Sciatic nerve (tissue), 2 donors: ENCODE measurements around the gene OGT. TPM values are rescaled to one million over a fixed set of nuclear protein-coding genes. Genes with fewer than 3 reads are reported as not detected.
"Not testable (repeated sequence)": the region's sequence is repeated elsewhere in the genome, so short reads cannot be mapped to it uniquely, and the experiment has no call there.

Experiments used
- ATAC-seq: fragments of 200-7000 bp; cut with Tn5 transposase; one replicate; pipeline ENCODE4 v1.9.1; 2020; ENCODE audit warnings: mild to moderate bottlenecking, moderate library complexity
- DNase-seq: peaks from one replicate; pipeline ENCODE4 v3.0.0-alpha.2; 2020; ENCODE audit warnings: low spot score
- intact Hi-C: fragments of 100-400 bp; cut with DNase I; formaldehyde crosslinking; loops from one replicate; pipeline ENCODE4 v1.14.2; 2022
- total RNA-seq: library from RNA; stranded (reverse); fragmentation: NEBNext Ultra II Directional; extraction: Animal tissue kit (Norgen Biotek cat#: 25700); gene quantifications from one replicate; pipeline ENCODE4 v1.2.1, GENCODE V29; 2021
- donor health status: DM: no; HTN: no; CAD: no.
- donor health status: DM: no; HTN: no; CAD: no.

The OGT gene
- total RNA-seq, 1 donor from 2014 or later, result 218 TPM

DNA sequence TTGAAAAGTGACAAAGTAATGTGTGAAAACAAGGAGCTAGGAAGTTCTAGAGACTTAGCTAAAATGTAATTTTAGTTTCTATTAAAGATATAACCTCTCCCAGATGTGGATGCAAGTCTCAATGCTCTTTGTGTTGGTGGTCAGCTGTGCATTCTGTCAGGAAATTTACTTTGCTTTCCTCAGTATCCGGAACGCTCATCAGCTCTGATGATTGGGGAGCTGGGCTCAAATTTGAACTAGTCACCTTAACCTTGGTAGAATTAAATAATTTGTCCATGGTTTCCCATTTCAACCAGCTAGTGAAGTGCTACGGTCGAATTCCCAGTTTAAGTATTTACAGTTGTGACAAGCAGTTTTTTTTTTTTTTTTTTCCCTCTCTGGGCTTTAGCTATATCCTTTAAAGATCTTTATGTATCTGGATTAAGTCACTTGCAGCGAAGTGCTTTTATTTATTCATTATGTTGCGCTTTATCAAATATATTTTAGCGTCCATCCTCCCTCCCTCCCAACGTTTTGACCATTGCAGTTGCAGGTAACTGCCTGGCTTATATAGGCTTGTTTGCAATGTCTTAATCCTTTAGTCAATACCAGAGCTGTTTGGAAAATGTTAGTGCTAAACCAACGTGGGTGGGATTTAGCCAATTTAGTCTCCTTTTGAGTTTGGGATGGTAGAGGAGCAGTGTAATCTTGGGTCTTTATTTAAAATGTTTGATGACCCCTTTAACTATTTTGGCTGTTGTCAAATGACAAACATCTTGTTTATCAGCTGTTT, 2.1 kb downstream of the OGT start:
- no peak for ATAC-seq
- DNase-seq, result no peak
- intact Hi-C loops, result no loop called here

DNA sequence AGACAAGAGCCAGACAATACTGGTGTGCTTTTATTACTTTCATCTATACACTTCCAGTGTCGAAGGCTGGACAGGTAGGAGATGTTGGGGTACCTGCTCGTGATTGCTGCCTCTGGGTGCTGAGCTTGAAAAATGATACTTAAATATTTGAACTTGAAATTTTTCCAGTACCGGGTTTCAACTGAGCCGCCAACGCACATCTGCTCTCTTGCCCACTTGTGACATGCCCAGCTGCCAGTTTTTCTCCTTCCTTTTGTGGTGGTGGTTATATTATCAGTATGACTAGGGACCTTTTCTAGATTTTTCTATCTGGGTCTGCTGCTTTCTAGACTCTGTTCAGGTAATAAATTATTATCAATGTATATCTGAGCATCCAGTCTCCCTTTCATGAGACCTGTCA, 3.4 kb downstream of the OGT start:
- DNase-seq (no peak), ATAC-seq (no peak)
- intact Hi-C loops, result no loop called here

DNA sequence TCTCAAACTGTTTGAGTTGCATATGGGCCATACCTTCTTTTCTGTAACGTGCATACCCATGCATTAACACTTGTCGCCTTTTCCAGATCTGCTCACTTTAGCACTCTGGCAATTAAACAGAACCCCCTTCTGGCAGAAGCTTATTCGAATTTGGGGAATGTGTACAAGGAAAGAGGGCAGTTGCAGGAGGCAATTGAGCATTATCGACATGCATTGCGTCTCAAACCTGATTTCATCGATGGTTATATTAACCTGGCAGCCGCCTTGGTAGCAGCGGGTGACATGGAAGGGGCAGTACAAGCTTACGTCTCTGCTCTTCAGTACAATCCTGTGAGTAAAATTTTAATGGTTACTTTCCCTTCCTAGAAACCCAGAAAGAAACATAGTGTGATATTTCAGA, 4.8 kb downstream of the OGT start:
- intact Hi-C loops, result no loop called here
- ATAC-seq (no peak), DNase-seq (no peak)

DNA sequence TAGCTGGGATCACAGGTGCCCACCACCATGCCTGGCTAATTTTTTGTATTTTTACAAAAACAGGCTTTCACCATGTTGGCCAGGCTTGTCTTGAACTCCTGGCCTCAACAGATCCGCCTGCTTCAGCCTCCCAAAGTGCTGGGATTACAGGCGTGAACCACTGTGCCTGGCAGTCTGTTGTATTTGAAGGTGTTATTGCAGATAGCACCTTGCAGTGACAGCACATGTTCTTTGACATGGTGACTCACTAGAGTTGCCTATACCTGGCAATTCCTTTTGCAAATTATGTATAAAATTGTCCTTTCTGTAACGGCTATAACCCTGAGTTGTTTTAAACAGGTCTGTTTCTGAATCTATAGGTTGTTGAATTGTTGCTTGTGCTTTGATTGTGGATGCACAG, 7.9 kb downstream of the OGT start:
- intact Hi-C loops, result no loop called here
- no peak for ATAC-seq
- DNase-seq, result no peak

DNA sequence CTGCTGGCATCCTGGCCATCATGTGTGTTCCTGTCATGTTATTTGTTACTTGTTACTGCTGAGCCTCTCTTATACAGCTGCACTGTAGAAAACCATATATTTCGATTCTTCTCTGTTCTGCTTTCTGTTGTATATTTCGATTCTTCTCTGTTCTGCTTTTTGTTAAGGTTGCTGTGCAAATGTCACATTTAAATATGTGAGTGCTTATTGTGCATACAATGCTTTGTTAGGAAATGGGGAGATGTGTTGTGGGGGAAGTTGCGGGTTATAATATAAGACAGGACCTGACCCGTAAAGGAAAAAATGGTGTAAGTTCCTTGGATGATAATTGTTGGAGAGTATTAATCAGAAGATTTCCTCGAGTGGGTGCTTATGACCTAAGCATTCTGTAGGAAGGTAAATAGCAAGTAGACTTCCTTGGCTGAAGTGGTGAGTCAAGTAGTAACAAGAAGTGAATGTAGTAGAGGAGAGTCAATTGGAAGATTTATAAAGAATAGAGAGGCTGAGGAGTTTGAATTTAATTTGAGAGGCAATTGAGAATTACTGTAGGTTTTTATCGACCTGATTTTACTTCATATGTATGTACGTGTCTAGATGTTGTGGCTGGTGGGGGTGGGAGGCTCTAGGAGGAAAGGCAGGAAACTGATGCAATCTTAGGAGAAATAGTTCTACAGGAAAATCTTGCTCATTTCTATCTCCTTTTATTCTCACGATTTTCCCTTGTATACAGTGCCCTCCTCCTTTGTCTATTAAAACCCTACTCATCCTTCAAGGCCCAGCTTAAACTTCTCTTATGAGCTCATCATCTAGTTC, 8.5 kb downstream of the OGT start:
- no peak for DNase-seq
- ATAC-seq, result no peak
- intact Hi-C loops, result no loop called here

DNA sequence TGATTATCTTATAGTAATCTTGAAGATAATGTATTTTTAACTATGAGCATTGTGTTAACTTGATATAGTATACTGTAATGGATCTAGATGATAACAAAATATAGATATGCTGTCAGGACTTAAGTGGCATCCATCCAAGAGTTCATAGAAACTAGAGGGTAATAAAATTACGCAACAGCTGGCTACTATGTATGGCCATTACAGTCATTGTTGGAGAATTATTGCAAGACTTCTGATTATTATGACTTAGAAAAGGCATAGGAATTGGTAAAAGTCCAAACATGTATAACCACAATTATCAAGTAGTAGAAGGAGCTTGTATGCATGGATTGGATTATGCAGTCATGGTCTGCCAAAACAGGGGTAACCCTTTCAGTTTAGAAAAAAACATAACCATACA, 9.5 kb downstream of the OGT start:
- no peak for ATAC-seq
- DNase-seq, result no peak
- intact Hi-C loops, result no loop called here

DNA sequence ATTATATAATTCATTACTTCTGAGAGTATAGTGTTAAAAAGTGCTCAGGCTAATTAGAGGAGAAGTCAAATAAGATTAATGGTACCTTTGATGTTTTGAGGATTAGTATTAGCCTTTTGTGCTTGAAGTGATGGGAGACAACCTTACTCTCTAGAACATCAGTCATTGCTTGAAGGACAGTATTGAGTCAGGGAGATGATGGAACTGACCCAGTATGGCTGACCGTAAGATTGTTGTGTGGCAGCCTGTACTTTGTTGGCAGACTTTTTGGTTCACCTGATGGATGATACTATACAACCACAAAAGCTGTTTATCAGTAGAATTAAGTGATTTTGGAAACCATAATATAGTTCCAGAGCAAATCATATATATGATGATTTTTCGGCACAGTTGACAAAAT, 9.9 kb downstream of the OGT start:
- intact Hi-C loops, result no loop called here
- no peak for ATAC-seq

DNA sequence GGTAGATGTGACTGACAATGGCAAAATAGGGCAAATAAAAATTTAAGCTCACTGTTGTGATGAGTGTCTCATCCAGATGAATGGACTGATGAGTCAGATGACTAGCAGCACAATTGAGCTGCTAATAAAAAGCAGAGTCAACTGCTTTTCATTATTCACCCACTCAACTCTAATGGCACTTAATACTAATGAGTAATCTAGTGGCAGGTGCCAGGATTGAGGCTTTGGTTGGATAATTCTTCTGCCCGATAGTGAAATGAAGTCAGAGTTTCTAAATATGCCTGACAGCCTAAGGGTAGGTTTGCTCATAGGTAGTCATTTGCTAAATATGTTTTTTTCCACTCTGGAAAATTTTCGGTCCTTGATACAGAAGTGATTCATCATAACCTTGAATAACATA, 10.4 kb downstream of the OGT start:
- ATAC-seq (no peak), DNase-seq (no peak)
- intact Hi-C loops, result no loop called here

More for the DNA sequence above, 9.9 kb downstream of the OGT start:
- DNase-seq, result no peak

DNA sequence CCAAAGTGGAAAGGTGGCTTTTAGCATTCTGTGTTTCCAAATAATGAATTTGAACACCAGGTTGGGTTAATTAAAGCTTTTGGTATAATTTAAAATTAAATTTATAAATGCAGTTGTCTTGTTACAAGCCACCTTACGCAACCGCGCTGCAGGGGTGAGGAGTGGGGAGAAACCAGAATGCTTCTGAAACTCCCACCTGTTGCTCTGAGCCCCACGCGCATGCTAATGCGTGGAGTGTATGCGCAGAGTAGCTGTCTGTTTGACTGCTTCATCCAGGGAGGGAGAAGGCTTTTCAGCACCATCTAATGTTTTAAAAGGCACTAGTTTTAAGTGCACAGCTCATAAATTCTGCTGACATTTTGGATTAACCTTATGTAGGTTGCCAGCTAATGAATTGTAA, 12.5 kb downstream of the OGT start:
- DNase-seq (no peak), ATAC-seq (no peak)
- intact Hi-C loops, result no loop called here

DNA sequence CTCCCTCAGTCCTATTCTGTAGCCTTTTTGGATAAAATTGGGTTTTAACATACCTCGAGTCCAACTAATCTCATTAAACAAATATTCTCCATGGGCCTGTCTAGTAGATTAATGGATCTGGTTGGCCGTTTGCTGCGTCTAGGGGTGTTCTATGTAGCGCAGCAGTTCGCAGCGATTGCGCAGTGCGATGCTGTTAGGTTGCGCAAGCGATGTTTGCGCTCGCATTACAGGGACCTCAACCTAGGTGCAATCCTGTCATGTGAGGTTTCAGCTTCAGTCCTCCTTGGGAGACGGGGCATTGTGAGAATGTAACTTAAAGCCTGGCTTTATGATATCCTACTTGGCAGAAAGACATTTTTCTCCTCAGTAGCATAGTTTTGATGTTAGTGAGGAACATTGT, 14.0 kb downstream of the OGT start:
- intact Hi-C loops, result no loop called here
- DNase-seq (no peak), ATAC-seq (no peak)

DNA sequence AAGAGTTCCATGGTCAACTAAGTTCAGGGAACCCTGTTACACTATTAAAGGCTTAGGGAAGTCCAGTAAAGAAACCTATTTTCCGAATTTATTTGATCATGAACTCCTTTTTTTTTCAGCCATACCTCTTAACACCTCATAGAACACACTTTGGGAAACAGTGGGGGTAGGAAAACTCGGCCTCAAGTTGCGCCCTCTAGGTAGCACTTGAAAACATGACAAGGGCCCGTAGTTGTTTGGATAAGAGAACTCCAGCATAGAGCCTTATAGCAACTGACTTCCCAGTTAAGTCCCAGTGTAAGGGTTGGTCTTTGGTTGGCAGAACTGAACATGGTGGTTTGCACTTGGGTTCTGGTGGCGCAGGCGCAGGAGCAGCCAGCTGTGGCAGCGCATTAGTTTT, 14.4 kb downstream of the OGT start:
- intact Hi-C loops, result no loop called here
- ATAC-seq (no peak), DNase-seq (no peak)

DNA sequence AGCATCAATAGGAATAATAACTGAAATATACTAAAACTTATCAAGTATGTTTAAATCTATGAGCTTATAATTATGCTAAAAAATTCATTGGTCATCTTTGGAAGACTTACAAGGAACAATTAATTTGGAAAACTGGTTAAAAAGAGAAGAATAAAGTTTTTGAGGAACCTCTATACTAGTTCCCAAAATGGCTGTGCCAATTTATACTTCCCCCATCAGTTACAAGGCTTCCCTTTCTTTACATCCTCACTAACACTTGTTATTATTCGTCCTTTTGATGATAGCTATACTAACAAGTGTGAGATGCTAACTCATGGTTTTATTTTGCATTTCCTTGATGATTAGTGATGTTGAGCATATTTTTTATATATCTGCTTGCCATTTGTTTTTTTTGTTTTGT, 17.1 kb downstream of the OGT start:
- intact Hi-C loops, result no loop called here
- DNase-seq, result no peak
- ATAC-seq, result no peak

DNA sequence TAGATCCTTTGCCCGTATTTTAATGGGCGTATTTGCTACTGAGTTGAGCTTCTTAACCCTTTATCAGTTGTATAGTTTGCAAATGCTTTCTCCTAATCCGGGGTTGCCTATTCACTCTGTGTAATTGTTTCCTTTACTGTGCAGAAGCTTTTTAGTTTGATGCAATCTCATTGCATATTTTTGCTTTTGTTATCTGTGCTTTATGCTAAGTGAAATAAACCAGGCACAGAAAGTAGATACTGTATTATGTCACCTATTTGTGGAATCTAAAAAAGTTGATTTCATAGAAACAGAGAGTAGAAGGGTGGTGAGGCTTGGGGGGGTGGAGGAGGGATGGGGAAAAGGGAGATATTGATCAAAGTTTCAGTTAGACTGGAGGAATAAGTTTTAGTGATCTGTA, 17.7 kb downstream of the OGT start:
- ATAC-seq (no peak), DNase-seq (no peak)
- intact Hi-C loops, result no loop called here

DNA sequence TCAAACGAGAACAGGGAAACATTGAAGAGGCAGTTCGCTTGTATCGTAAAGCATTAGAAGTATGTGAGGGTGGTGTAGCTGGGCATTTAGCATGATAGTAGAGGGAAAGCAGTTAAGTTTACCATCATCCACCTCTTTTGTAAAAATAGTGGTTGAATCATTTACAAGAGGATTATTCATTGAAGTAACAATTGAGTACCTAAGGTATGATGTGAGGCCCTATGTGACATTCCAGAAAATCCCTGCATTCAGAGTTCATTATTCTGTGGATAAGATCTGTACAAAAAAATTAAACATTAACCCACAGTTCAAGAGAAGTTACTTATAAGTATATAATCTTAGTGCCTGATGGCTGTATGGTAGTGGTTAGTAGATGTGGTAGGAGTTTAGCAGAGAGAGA, 23.1 kb downstream of the OGT start:
- intact Hi-C loops, result no loop called here
- ATAC-seq, result no peak
- no peak for DNase-seq

DNA sequence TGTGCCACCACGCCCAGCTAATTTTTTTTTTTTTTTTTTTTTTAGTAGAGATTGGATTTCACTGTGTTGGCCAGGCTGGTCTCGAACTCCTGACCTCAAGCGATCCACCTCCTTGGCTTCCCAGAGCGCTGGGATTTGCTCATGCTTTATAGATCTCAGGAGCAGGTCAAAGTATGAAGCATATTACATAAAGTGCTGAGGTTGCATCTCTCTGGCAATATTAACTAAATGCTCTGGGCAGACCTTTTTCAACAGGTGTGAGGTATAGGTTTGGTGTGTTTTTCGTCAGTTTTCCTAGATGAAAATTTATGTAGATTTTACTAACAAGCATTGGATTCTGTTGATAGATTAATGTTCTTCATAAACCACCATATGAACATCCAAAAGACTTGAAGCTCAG, 26.0 kb downstream of the OGT start:
- intact Hi-C loops, result no loop called here
- DNase-seq (no peak), ATAC-seq (no peak)

DNA sequence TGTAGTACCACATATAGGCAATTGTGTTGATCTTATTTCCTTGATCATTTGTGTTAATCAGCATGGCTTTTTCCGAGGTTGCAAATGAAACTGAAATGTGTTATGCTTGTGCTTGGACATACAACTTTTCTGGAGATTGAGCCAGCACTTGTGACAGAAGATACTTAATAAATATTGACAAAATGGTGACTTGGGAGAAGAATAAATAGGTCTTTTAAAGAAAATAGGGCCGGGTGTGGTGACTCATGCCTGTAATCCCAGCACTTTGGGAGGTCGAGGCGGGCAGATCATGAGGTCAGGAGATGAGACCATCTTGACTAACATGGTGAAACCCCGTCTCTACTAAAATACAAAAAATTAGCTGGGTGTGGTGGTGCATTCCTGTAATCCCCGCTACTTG, 26.9 kb downstream of the OGT start:
- intact Hi-C loops, ATAC-seq, DNase-seq: not testable (repeated sequence)

DNA sequence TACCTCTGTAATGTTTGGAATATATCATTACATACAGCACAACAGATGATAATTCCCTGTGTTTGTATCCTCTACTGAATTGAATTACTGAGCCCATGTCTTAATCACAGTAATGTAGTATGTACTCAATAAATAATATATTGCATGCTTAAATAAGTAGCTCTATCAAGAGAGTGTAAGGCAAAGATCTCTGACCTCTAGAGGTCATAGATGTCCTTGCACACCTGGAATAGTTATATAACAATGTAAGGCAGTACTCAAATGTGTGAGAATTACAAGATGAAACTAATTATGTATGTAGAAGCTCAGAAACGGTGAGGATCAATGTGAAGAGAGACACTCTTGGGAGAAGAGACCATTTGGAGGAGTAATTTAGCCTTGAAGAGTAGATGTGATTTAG, 31.0 kb downstream of the OGT start:
- ATAC-seq (no peak), DNase-seq (no peak)
- intact Hi-C loops, result no loop called here

DNA sequence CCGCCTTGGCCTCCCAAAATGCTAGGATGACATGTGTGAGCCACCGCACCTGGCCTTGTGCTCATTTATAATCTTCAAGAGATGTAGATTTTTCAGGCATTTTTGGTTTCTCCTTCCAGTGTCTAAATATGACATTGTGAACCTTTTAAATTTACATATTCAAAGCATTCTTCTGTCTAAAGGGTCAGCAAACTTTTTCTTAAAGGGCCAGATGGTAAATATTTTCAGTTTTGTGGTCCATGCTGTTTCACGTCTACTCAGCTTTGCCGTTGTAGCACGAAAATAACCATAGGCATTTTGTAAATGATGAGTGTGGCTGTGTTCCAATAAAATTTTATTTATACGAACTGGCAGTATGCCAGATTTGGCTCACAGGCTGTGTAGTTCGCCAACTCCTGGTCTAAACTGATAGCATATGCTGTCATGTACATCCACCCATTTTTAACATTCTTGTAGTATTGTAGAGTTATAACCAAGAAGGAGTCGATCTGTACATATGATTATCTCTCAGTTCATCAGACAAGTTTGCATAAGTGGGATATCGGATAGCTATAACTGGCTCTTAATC, 32.7 kb downstream of the OGT start:
- intact Hi-C loops, result no loop called here
- ATAC-seq (no peak), DNase-seq (no peak)

DNA sequence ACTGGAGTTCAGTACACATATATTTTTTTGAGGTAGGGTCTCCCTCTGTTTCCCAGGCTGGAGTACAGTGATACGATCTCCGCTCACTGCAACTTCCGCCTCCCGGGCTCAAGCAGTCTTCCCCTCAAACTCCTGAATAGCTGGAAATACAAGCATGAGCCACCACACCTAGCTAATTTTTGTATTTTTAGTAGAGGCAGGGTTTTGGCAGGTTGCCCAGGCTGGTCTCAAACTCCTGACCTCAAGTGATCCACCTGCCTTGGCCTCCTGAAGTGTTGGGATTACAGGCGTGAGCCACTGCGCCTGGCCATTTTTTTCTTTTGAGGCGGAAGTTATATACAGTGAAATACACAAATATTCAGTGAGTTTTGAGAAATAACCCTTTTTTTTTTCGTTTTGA, 38.5 kb downstream of the OGT start:
- intact Hi-C loops, ATAC-seq, DNase-seq: not testable (repeated sequence)

DNA sequence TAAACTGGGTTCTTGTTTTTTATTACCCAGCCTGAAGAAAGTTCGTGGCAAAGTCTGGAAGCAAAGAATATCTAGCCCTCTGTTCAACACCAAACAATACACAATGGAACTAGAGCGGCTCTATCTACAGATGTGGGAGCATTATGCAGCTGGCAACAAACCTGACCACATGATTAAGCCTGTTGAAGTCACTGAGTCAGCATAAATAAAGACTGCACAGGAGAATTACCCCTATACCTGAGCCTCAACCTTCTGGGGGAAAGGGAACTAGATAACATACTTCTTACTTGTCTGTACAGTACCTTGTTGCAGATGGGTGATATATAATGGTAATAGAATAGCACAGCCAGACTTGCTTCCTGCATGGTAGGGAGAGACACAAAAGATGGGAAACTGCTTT, 40.7 kb downstream of the OGT start:
- no peak for ATAC-seq
- DNase-seq, result no peak
- intact Hi-C loops, result no loop called here
